Neural progenitor cell (in vitro differentiated cells): ENCODE data around the gene ZBED3.

Experiments used
- CTCF ChIP-seq: fragments of 200-600 bp; sonication (generic); IDR thresholded peaks from 2 replicates; pipeline ENCODE4 v1.5.1; 2017; ENCODE audit warnings: antibody characterized with exemption, mild to moderate bottlenecking
- EZH2 ChIP-seq: fragments of 200-600 bp; sonication (generic); IDR thresholded peaks from 2 replicates; pipeline ENCODE4 v1.6.1; 2017; ENCODE audit warnings: antibody characterized with exemption, mild to moderate bottlenecking, moderate library complexity
- EZH2phosphoT487 ChIP-seq: fragments of 200-600 bp; sonication (generic); IDR thresholded peaks from 2 replicates; pipeline ENCODE4 v1.6.1; 2017; ENCODE audit warnings: antibody characterized with exemption

DNA sequence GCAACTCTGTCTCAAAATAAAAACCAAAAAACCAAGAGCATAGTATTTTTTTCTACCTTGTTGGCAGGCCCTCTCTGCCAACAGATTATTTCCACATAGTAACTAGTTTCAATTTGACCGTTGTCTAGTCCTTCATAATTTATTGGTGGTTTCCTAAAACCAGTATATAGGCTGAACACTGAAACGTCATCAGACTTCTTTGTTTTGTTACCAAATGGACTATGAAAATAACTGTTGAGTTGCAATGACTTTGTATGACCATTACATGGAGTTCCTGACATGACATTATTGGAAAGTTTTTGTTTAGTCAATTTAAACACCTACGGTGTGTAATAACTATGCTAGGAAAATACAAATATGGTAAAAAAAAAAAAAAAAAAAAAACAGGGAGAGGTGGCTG, 55.2 kb downstream of the ZBED3 start:
- TF ChIP-seq CTCF (no peak), EZH2 (no peak), EZH2phosphoT487 (no peak)
